Caco-2 (cell line): ENCODE measurements around the gene SIRPA. TPM values are rescaled to one million over a fixed set of nuclear protein-coding genes. Genes with fewer than 3 reads are reported as not detected.

Experiments used
- BruUV-seq: library from RNA; stranded (reverse); fragments of 400-500 nt; replicated peaks from 2 replicates; lab custom pipeline; 2021; lab: Mats Ljungman, UMichigan
- CTCF ChIA-PET: fragments of 300-600 bp; sonication (Branson Sonifier 250); formaldehyde crosslinking; loops from one replicate; lab custom pipeline; 2022; ENCODE audit warnings: antibody characterized with exemption; lab: Charles Lee
- POLR2A ChIA-PET: fragments of 300-600 bp; sonication (Branson Sonifier 250); formaldehyde crosslinking; loops from one replicate; lab custom pipeline; 2022; ENCODE audit warnings: antibody characterized with exemption; lab: Charles Lee
- DNase-seq, 2 experiments: peaks; one replicate each; pipeline versions ENCODE4 v3.0.0 to v3.0.0-alpha.2; 2020 to 2022
- H3K27me3 ChIP-seq: replicated peaks from 2 replicates; pipeline ENCODE4 v1.6.0; 2011; ENCODE audit warnings: low read length; ENCODE audit not compliant: control insufficient read depth, insufficient read depth
- H3K36me3 ChIP-seq: 2 replicates; pipeline ENCODE4 v1.5.1; 2011; ENCODE audit warnings: low read length; ENCODE audit not compliant: control insufficient read depth, insufficient read depth
- H3K4me1 ChIP-seq: fragments of 250-450 bp; sonication (Bioruptor Pico); 2 replicates; pipeline ENCODE4 v1.5.1; 2020; ENCODE audit warnings: mild to moderate bottlenecking
- H3K4me3 ChIP-seq: 2 replicates; pipeline ENCODE4 v1.5.1; 2011; ENCODE audit warnings: low read depth, mild to moderate bottlenecking, control low read depth, low read length
- H3K9me3 ChIP-seq: fragments of 250-450 bp; sonication (Bioruptor Pico); 2 replicates; pipeline ENCODE4 v1.5.1; 2020; ENCODE audit warnings: mild to moderate bottlenecking, moderate library complexity
- H3K27ac Mint-ChIP-seq: one replicate; pipeline ENCODE4 v1.8.0; 2022; ENCODE audit warnings: mixed read lengths; ENCODE audit not compliant: unreplicated experiment
- H3K27me3 Mint-ChIP-seq: one replicate; pipeline ENCODE4 v1.8.0; 2022; ENCODE audit warnings: mixed read lengths; ENCODE audit not compliant: insufficient read depth, unreplicated experiment
- H3K36me3 Mint-ChIP-seq: one replicate; pipeline ENCODE4 v1.8.0; 2022; ENCODE audit warnings: mild to moderate bottlenecking, mixed read lengths; ENCODE audit not compliant: insufficient read depth, unreplicated experiment
- H3K4me1 Mint-ChIP-seq: one replicate; pipeline ENCODE4 v1.8.0; 2022; ENCODE audit warnings: low read depth, mixed read lengths; ENCODE audit not compliant: unreplicated experiment
- H3K4me3 Mint-ChIP-seq: one replicate; pipeline ENCODE4 v1.8.0; 2022; ENCODE audit warnings: mild to moderate bottlenecking, moderate library complexity, mixed read lengths; ENCODE audit not compliant: unreplicated experiment
- H3K9me3 Mint-ChIP-seq: one replicate; pipeline ENCODE4 v1.8.0; 2022; ENCODE audit warnings: mixed read lengths; ENCODE audit not compliant: unreplicated experiment
- CTCF ChIP-seq, 2 experiments: fragments of 200-600 bp in 1 of 2; IDR thresholded peaks; 1 replicate in 1 of 2; 2 replicates in 1 of 2; pipeline versions ENCODE4 v1.5.1 to v1.8.0; 2011 to 2022; ENCODE audit warnings: antibody characterized with exemption in 1 of 2, control low read depth in 1 of 2, inconsistent platforms in 1 of 2, low read depth in 1 of 2, low read length in 1 of 2, mild to moderate bottlenecking in 1 of 2, moderate library complexity in 1 of 2; ENCODE audit not compliant: insufficient read depth in 1 of 2, severe bottlenecking in 1 of 2, unreplicated experiment in 1 of 2
- intact Hi-C: fragments of 100-400 bp; cut with micrococcal nuclease; formaldehyde crosslinking; loops from one replicate; pipeline ENCODE4 v1.10.0; 2022; ENCODE audit not compliant: unreplicated experiment
- total RNA-seq: library from RNA; stranded (reverse); gene quantifications from 2 replicates; pipeline ENCODE4 v1.2.3, GENCODE V29; 2022

SIRPA gene
- total RNA-seq, 1 experiment from 2014 or later = 33.3 TPM

DNA sequence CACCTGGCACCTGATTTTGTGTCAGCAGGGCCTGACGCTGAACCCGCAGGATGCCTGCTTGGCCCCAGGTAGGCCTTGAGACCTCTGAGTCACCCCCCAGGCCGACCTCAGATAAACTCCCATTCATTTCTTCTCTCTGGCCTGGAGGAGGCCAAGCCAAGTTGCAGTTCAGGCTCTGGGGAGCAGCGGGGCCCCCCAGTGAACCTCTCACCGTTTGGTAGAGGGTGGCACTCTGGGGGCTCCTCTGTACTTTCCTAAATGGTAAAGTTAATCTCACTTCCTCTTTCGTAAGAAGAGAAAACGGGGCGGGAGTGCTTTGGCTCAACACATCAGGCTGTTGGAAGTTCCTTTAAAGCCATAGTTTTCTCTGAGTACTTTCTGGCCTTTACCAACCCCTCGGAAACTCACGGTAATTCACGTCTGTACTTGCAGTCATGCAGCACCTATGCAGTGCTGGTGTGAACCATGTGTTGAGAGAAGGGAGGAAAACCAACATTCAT lies 2.8 kb downstream of the SIRPA start:
- Mint-ChIP-seq H3K36me3 (peaks cover 8% of the 10 kb centered on the region), H3K4me3 (no peak overlapping the region), H3K9me3 (no peaks in the 10 kb centered on the region), H3K27me3 (no peaks in the 10 kb centered on the region), H3K27ac (peak overlapping the region; percentile 7), H3K4me1 (peaks cover 37% of the 10 kb centered on the region)
- Histone ChIP-seq H3K4me1 (peaks cover 35% of the 10 kb centered on the region), H3K4me3 (no peak overlapping the region), H3K36me3 (no peaks in the 10 kb centered on the region), H3K9me3 (no peaks in the 10 kb centered on the region), H3K27me3 (no peaks in the 10 kb centered on the region)
- ChIA-PET CTCF (no interaction called here), POLR2A (no interaction called here)
- intact Hi-C loops = loop anchor here (10.0 kb wide), 1 partner anchor 217 kb away; no protein-coding TSS in a partner anchor
- TF ChIP-seq CTCF (IDR thresholded peaks at IDR 0.05; ENCODE audit: insufficient read depth in 1 of 2, low read depth in 1 of 2, low read length in 1 of 2, severe bottlenecking in 1 of 2, unreplicated experiment in 1 of 2) = no peak
- no TSS peak for BruUV-seq
- DNase-seq = no peak

DNA sequence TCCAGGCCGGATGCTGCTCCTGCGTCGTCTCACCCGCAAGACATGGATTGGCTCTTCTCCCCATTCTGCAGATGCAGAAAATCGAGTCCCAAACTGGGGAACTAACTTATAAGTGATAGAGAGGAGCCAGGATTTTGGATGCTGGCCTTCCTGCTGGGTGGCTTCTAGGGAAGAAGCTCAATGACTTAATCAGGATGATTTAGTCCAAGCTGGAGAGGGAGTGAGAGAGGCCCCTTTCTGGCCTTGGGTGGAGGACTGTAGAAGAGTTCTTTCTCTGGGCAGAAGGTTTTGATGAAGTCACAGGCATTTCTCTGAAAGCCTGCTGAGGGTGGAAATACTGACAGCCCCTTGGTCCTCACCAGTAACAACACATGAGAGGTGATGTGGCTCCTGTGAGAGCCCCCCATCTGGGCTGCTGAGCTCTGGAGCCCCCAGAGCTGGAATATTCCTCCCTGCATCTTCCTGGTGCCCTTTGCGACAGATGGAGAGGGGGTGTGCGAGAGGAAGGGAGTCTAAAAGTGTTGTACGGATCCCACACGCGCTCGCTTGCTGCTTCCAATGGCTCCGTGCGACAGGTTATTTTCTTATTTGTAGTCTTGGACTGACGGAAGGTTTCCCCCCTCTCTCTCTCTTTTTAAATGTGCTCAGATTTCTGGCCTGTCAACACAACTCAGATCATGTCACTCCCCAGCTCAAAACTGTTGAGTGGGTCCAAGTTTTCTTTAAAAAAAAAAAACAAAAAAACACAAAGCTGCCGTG lies 3.5 kb downstream of the SIRPA start:
- H3K4me1 Mint-ChIP-seq = peaks cover 31% of the 10 kb centered on the region
- Histone ChIP-seq H3K36me3 (no peaks in the 10 kb centered on the region), H3K4me3 (no peak overlapping the region), H3K27me3 (no peaks in the 10 kb centered on the region), H3K9me3 (no peaks in the 10 kb centered on the region), H3K4me1 (peaks cover 29% of the 10 kb centered on the region)
- H3K9me3 Mint-ChIP-seq = no peaks in the 10 kb centered on the region
- intact Hi-C loops = loop anchor here (10.0 kb wide), 1 partner anchor 216 kb away; no protein-coding TSS in a partner anchor
- POLR2A ChIA-PET = no interaction called here
- CTCF ChIA-PET = no interaction called here
- TF ChIP-seq CTCF (IDR thresholded peaks at IDR 0.05; ENCODE audit: insufficient read depth in 1 of 2, low read depth in 1 of 2, low read length in 1 of 2, severe bottlenecking in 1 of 2, unreplicated experiment in 1 of 2) = no peak
- peak overlapping the region; percentile 7 for H3K27ac Mint-ChIP-seq
- no peak overlapping the region for H3K4me3 Mint-ChIP-seq
- no TSS peak for BruUV-seq
- peaks cover 8% of the 10 kb centered on the region for H3K36me3 Mint-ChIP-seq
- no peaks in the 10 kb centered on the region for H3K27me3 Mint-ChIP-seq
- DNase-seq = no peak

DNA sequence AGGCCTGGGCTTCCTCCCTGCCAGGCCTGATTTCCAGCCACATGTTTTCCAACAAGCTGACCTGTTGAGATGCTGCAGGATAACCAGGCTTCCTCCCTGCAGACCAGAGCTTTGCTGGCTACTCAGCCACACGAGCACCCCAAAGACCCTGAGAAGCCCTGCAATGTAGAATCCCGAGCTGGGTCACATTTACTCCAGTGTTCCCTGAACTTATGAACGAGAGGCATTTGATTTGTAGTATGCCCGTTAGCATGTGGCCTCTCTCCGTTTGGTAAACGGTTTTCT lies 4.0 kb downstream of the SIRPA start:
- CTCF ChIA-PET = no interaction called here
- H3K9me3 Mint-ChIP-seq = no peaks in the 10 kb centered on the region

More for the DNA sequence above, 4.0 kb downstream of the SIRPA start:
- Mint-ChIP-seq H3K27ac (peak overlapping the region; percentile 7), H3K36me3 (peaks cover 8% of the 10 kb centered on the region), H3K4me1 (peaks cover 26% of the 10 kb centered on the region), H3K27me3 (no peaks in the 10 kb centered on the region), H3K4me3 (no peak overlapping the region)
- H3K9me3 ChIP-seq = no peaks in the 10 kb centered on the region
- DNase-seq = no peak
- intact Hi-C loops = loop anchor here (10.0 kb wide), 1 partner anchor 216 kb away; no protein-coding TSS in a partner anchor
- POLR2A ChIA-PET = no interaction called here
- H3K4me3 ChIP-seq = no peak overlapping the region
- TF ChIP-seq CTCF (IDR thresholded peaks at IDR 0.05; ENCODE audit: insufficient read depth in 1 of 2, low read depth in 1 of 2, low read length in 1 of 2, severe bottlenecking in 1 of 2, unreplicated experiment in 1 of 2) = no peak
- no peaks in the 10 kb centered on the region for H3K27me3 ChIP-seq
- peaks cover 29% of the 10 kb centered on the region for H3K4me1 ChIP-seq
- no peaks in the 10 kb centered on the region for H3K36me3 ChIP-seq
- no TSS peak for BruUV-seq
